Midbrain (tissue), 1 donor: ENCODE results near the gene FZD7.

Experiments used
- DNase-seq: peaks from one replicate; lab custom pipeline; 2025; lab: John Stamatoyannopoulos, UW

Gene FZD7

GRCh38 chr2:202033317-202034248 is at the start of gene FZD7:
FZD7 (plus strand) TSS chr2:202033855; CDS start chr2:202034648, 793 bp downstream.
- peak; percentile 88 for DNase-seq

GRCh38 chr2:201984333-201984732 is 49.3 kb upstream of the FZD7 start:
- DNase-seq: no peak

- DNase-seq: peak; percentile 90
These were observed 48.7 kb upstream of the FZD7 start for GRCh38 chr2:201984800-201985525.

GRCh38 chr2:201985728-201986462 is 47.8 kb upstream of the FZD7 start:
- DNase-seq: no peak

- no peak for DNase-seq
These were observed 47.3 kb upstream of the FZD7 start for GRCh38 chr2:201986463-201986735.

GRCh38 chr2:201987426-201987825 is 46.2 kb upstream of the FZD7 start:
- no peak for DNase-seq

GRCh38 chr2:201990069-201990468 is 43.6 kb upstream of the FZD7 start:
- DNase-seq: no peak

- no peak for DNase-seq
These were observed 40.7 kb upstream of the FZD7 start for GRCh38 chr2:201992960-201993359.

GRCh38 chr2:201994973-201995638 is 38.5 kb upstream of the FZD7 start:
- no peak for DNase-seq

GRCh38 chr2:201996006-201996405 is 37.6 kb upstream of the FZD7 start:
- DNase-seq: no peak

GRCh38 chr2:201996679-201997314 is 36.9 kb upstream of the FZD7 start:
- DNase-seq: no peak

- no peak for DNase-seq
These were observed 34.4 kb upstream of the FZD7 start for GRCh38 chr2:201999279-201999678.

- DNase-seq: no peak
These were observed 31.8 kb upstream of the FZD7 start for GRCh38 chr2:202001826-202002225.

GRCh38 chr2:202002381-202002780 is 31.3 kb upstream of the FZD7 start:
- DNase-seq: no peak

- no peak for DNase-seq
These were observed 28.3 kb upstream of the FZD7 start for GRCh38 chr2:202005272-202005887.

- DNase-seq: no peak
These were observed 27.4 kb upstream of the FZD7 start for GRCh38 chr2:202006301-202006700.

GRCh38 chr2:202007015-202007982 is 26.4 kb upstream of the FZD7 start:
- DNase-seq: no peak

GRCh38 chr2:202007983-202008354 is 25.7 kb upstream of the FZD7 start:
- DNase-seq: no peak

- no peak for DNase-seq
These were observed 24.6 kb upstream of the FZD7 start for GRCh38 chr2:202009019-202009481.

GRCh38 chr2:202009581-202009980 is 24.1 kb upstream of the FZD7 start:
- DNase-seq: no peak
